HG03520 (cell line): ENCODE data around the gene ADAMTS2.

ENCODE experiments used
- ATAC-seq: cut with Tn5 transposase; IDR thresholded peaks from one replicate; pipeline ENCODE4 v1.9.1; 2021; ENCODE audit warnings: mild to moderate bottlenecking, moderate library complexity; ENCODE audit not compliant: unreplicated experiment

ADAMTS2 gene

GRCh38 chr5:179166171-179166885 lies 178.9 kb downstream of the ADAMTS2 start:
- no peak for ATAC-seq

- ATAC-seq: no peak
Observed at GRCh38 chr5:179165421-179166170, 179.7 kb downstream of the ADAMTS2 start.

GRCh38 chr5:179164331-179165311 lies 180.6 kb downstream of the ADAMTS2 start:
- no peak for ATAC-seq

- no peak for ATAC-seq
Observed at GRCh38 chr5:179163236-179164155, 181.8 kb downstream of the ADAMTS2 start.

- ATAC-seq: no peak
Observed at GRCh38 chr5:179162351-179163235, 182.7 kb downstream of the ADAMTS2 start.

GRCh38 chr5:179161901-179162300 lies 183.4 kb downstream of the ADAMTS2 start:
- ATAC-seq: no peak

- ATAC-seq: no peak
Observed at GRCh38 chr5:179160584-179160983, 184.7 kb downstream of the ADAMTS2 start.

GRCh38 chr5:179158556-179158955 lies 186.7 kb downstream of the ADAMTS2 start:
- no peak for ATAC-seq

- no peak for ATAC-seq
Observed at GRCh38 chr5:179154991-179155955, 190.0 kb downstream of the ADAMTS2 start.

GRCh38 chr5:179154346-179154990 lies 190.8 kb downstream of the ADAMTS2 start:
- no peak for ATAC-seq

GRCh38 chr5:179153921-179154345 lies 191.3 kb downstream of the ADAMTS2 start:
- ATAC-seq: no peak

- no peak for ATAC-seq
Observed at GRCh38 chr5:179153341-179153901, 191.8 kb downstream of the ADAMTS2 start.

GRCh38 chr5:179152941-179153340 lies 192.3 kb downstream of the ADAMTS2 start:
- no peak for ATAC-seq

GRCh38 chr5:179152144-179152895 lies 192.9 kb downstream of the ADAMTS2 start:
- no peak for ATAC-seq

GRCh38 chr5:179151286-179152118 lies 193.8 kb downstream of the ADAMTS2 start:
- no peak for ATAC-seq
